ENCODE results near the gene FARS2. TPM values are rescaled to one million over a fixed set of nuclear protein-coding genes. Genes with fewer than 3 reads are reported as not detected.

Gene FARS2
- total and polyA plus RNA-seq, 7 donors = 10.6 to 17.5 (median 14.4) TPM

DNA sequence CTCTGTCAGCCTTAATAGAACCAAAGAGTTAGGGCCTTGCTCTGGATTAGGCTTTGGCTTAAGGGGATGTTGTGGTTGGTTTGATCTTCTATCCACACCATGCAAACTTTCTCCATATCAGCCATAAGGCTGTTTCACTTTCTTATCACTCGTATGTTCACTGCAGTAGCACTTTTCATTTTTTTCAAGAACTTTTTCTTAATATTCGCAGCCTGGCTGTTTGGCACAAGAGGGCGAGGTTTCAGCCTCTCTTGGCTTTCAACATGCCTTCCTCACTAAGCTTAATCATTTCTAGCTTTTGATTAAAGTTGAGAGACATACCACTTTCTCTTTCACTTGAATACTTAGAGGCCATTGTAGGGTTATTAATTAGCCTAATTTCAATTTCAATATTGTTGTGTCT lies 552.3 kb downstream of the FARS2 start:
- intact Hi-C loops (cut with DNase I) = no loop called here
- 64 to 78% (median 66%) methylated on average over 3 of the region's 3 CpGs for WGBS, 3 donors
- Histone ChIP-seq H3K4me1 (no peaks in the 10 kb centered on the region), H3K36me3 (ENCODE audit: insufficient read depth in 1 of 2, low read depth in 1 of 2) (no peaks in the 10 kb centered on the region), H3K27me3 (ENCODE audit: insufficient read depth in 3 of 3, low read length in 2 of 3) (no peaks in the 10 kb centered on the region), H3K4me3 (no peak overlapping the region), H3K9me3 (no peaks in the 10 kb centered on the region), H3K27ac (no peak overlapping the region)
- ATAC-seq = no peak
- no peak for DNase-seq
- TF ChIP-seq, protein P1, sequence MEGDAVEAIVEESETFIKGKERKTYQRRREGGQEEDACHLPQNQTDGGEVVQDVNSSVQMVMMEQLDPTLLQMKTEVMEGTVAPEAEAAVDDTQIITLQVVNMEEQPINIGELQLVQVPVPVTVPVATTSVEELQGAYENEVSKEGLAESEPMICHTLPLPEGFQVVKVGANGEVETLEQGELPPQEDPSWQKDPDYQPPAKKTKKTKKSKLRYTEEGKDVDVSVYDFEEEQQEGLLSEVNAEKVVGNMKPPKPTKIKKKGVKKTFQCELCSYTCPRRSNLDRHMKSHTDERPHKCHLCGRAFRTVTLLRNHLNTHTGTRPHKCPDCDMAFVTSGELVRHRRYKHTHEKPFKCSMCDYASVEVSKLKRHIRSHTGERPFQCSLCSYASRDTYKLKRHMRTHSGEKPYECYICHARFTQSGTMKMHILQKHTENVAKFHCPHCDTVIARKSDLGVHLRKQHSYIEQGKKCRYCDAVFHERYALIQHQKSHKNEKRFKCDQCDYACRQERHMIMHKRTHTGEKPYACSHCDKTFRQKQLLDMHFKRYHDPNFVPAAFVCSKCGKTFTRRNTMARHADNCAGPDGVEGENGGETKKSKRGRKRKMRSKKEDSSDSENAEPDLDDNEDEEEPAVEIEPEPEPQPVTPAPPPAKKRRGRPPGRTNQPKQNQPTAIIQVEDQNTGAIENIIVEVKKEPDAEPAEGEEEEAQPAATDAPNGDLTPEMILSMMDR (IDR thresholded peaks at IDR 0.05) = no peak

DNA sequence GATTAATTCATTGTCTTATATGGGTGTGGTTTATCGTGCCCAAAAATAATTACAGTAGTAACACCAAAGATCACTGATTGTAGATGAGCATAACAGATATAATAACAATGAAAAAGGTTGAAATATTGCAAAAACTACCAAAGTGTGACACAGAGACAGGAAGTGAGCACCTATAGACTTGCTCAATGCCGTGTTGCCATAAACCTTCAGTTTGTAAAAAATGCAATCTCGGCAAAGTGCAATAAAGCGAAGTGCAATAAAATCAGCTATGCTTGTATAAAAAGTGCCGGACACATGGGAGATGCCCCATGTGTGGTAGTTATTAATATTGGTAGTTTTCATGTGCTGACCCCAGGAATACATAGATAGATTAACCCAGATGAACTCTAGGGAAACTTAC lies 552.8 kb downstream of the FARS2 start:
- TF ChIP-seq, protein P1 (IDR thresholded peaks at IDR 0.05) = no peak

DNA sequence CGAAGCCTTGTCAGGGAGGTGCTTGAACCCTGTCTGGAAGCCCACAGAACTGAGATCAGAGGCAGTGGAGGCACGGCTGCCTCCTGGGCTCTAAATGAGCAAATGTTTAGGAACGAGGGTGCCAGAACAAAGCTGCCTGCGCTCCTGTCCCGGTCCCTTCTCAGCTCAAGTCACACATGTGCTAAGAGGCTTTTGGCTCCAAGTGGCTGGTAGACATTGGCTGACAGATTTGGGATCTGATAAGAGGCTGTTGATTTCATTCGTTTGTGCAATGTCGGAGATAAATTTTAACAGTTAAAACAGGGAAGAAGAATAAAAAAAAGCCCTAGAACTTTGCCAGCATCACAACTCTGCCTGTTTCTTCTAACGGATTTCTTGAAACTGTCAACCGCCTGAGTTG lies 553.6 kb downstream of the FARS2 start:
- Histone ChIP-seq H3K9me3 (no peaks in the 10 kb centered on the region), H3K4me3 (no peak overlapping the region), H3K36me3 (ENCODE audit: insufficient read depth in 1 of 2, low read depth in 1 of 2) (no peaks in the 10 kb centered on the region), H3K4me1 (no peaks in the 10 kb centered on the region), H3K27me3 (ENCODE audit: insufficient read depth in 3 of 3, low read length in 2 of 3) (no peaks in the 10 kb centered on the region), H3K27ac (no peak overlapping the region)
- TF ChIP-seq, protein P1 (IDR thresholded peaks at IDR 0.05) = no peak
- 86 to 90% (median 88%) methylated on average over 9 of the region's 9 CpGs for WGBS, 3 donors
- DNase-seq = no peak
- ATAC-seq = no peak
- intact Hi-C loops (cut with DNase I) = no loop called here

More for the DNA sequence above, 552.8 kb downstream of the FARS2 start:
- no peak overlapping the region for H3K27ac ChIP-seq
- H3K36me3 ChIP-seq (ENCODE audit: insufficient read depth in 1 of 2, low read depth in 1 of 2) = no peaks in the 10 kb centered on the region
- WGBS, 3 donors = 88 to 90% (median 90%) methylated on average over 5 of the region's 5 CpGs
- intact Hi-C loops (cut with DNase I) = no loop called here
- no peaks in the 10 kb centered on the region for H3K9me3 ChIP-seq
- H3K4me1 ChIP-seq = no peaks in the 10 kb centered on the region
- ATAC-seq (no peak), DNase-seq (no peak)
- H3K4me3 ChIP-seq = no peak overlapping the region
- no peaks in the 10 kb centered on the region for H3K27me3 ChIP-seq (ENCODE audit: insufficient read depth in 3 of 3, low read length in 2 of 3)

DNA sequence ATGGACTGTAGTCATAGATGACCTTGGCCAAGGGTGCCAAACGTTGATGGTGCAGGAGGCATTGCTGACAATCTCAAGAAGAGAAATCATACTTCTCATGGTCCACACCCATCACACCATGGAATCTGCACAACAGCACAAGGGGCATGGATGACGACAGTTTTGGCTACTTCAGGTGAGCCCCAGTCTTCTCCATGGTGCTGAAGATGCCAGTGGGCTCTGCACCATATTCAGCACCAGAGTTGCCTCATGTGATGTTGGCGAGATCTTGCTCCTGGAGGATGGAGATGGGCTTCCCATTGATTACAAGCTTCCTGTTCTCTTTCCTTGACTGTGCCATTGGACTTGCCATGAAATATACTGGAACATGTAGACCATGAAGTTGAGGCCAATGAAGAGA lies 556.6 kb downstream of the FARS2 start:
- TF ChIP-seq, protein P1 (IDR thresholded peaks at IDR 0.05) = no peak
- DNase-seq (no peak), ATAC-seq (no peak)
- H3K36me3 ChIP-seq (ENCODE audit: insufficient read depth in 1 of 2, low read depth in 1 of 2) = no peaks in the 10 kb centered on the region
- H3K9me3 ChIP-seq = no peaks in the 10 kb centered on the region
- no peak overlapping the region for H3K4me3 ChIP-seq
- no peak overlapping the region for H3K27ac ChIP-seq
- intact Hi-C loops (cut with DNase I) = no loop called here
- 79 to 87% (median 86%) methylated on average over 3 of the region's 3 CpGs for WGBS, 3 donors
- H3K27me3 ChIP-seq (ENCODE audit: insufficient read depth in 3 of 3, low read length in 2 of 3) = no peaks in the 10 kb centered on the region
- no peaks in the 10 kb centered on the region for H3K4me1 ChIP-seq

DNA sequence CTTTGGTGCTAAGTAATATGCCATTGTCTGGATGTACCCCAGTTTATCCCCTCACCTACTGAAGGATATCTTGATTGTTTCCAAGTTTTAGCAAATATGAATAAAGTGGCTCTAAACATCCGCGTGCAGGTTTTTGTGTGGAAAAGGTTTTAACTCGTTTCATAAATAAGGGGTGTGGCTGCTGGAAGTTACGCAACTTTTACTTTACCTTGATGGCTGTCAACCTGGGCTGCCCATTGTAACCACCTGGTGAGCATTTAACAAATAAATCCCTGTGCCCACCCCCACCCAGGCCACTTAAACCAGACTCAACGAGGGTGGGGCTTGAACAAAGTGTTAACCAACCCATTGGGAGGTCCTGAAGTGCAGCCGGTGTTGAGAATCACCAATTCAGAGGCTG lies 557.6 kb downstream of the FARS2 start:
- WGBS, 3 donors = 76 to 79% (median 78%) methylated on average over 6 of the region's 6 CpGs
- H3K27me3 ChIP-seq (ENCODE audit: insufficient read depth in 3 of 3, low read length in 2 of 3) = no peaks in the 10 kb centered on the region
- no peak overlapping the region for H3K4me3 ChIP-seq
- H3K36me3 ChIP-seq (ENCODE audit: insufficient read depth in 1 of 2, low read depth in 1 of 2) = no peaks in the 10 kb centered on the region
- TF ChIP-seq, protein P1 (IDR thresholded peaks at IDR 0.05) = no peak
- intact Hi-C loops (cut with DNase I) = no loop called here
- no peaks in the 10 kb centered on the region for H3K9me3 ChIP-seq
- H3K4me1 ChIP-seq = no peaks in the 10 kb centered on the region
- DNase-seq = no peak
- H3K27ac ChIP-seq = no peak overlapping the region
- ATAC-seq = no peak
